Measurements from ENCODE around the gene RGS10.
"Not testable (repeated sequence)": the region's sequence is repeated elsewhere in the genome, so short reads cannot be mapped to it uniquely, and the experiment has no call there.

RGS10 gene

DNA sequence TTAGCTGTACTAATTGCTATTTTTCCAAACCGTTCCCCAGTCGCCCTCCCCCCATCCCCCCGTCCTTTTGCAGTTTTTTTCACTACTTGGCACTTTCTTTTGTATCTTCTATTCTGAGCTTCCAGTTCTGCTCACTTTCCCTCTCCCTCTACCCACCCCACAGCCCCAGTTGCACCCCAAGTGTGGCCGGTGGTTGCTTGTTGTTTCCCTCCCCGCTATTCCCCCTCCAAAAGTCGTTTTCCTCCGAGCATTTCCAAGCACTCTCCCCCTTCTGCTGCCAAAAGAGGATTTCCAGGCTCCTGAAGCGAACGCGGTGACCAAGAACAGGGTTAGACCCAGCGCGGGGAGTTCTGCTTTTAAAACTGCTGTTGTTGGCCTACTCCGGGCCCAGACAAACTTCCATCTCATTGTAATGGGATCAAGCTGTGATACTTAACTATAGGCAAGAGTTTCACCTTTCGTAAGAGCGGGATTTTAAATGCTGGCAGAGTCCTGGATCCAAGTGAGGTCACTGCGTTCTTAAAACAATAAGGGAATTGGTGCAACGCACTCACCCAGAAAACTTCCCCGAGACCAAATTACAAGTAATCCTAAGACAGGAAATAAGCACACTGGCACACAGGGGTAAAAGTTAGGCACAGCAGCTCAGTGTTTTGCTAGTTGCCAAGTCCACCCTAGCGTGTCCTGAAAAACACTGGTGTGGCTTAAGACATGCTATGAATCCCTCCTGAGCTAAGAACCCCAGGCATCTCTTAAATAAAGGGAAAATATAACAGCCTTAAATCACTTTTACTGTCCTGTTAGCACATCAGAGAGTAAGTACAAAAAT is 1.5 kb upstream of the RGS10 start:
- Histone ChIP-seq H3K4me1 (ENCODE audit: insufficient read depth, low read length) (no peaks in the 10 kb centered on the region), H3K36me3 (ENCODE audit: insufficient read depth, low read length) (no peaks in the 10 kb centered on the region), H3K9ac (ENCODE audit: low read depth, low read length) (peak overlapping the region; percentile 78; the same call in 1 of the 2 replicates), H3K9me3 (ENCODE audit: control insufficient read depth, insufficient read depth, low read length) (no peaks in the 10 kb centered on the region)

DNA sequence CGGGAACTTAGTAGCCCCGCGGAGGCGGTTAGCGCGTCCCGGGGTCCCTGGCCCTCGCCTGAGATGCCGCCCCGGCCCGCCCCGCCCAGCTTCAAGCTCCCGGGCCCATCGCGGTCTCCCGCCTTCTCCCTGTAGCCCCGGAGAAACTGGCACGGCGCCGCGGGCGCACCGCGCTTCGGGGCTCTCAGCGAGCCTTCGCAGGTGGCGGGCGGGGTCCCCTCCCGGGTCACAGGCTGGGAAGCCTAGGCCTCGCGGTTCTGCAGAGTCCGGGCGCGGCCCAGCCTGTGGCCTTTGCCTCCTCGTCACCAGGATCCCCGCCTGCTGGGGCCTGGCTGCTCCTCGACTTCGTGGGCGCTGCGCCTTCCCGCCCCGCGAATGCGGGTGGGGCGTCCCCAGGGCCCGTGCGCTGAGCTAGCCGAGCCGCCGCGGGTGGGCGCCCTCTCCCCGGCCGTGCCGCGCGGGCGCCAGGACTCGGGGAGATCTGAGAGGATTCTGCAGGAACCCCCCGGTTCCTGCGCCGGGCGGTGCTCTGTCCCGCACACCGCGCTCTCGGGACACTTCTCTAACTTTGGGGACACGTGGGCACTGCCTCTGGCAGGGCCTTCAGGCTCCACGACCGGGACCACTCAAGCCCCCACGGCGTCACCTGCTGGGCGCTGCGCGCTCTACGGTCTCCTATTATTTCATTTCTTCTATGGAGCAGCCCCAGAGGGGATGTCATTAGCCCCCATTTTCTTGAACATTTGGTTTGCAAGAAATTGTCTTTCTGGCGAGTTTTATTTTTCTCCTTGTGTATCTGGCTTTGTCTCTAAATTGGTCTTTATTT is 682 bp upstream of the RGS10 start:
- H3K36me3 ChIP-seq (ENCODE audit: insufficient read depth, low read length): no peaks in the 10 kb centered on the region
- H3K9ac ChIP-seq (ENCODE audit: low read depth, low read length): peak overlapping the region; percentile 78
- peaks cover 8% of the 10 kb centered on the region; the same call in 1 of the 2 replicates for H3K4me1 ChIP-seq (ENCODE audit: insufficient read depth, low read length)
- no peaks in the 10 kb centered on the region for H3K9me3 ChIP-seq (ENCODE audit: control insufficient read depth, insufficient read depth, low read length)

DNA sequence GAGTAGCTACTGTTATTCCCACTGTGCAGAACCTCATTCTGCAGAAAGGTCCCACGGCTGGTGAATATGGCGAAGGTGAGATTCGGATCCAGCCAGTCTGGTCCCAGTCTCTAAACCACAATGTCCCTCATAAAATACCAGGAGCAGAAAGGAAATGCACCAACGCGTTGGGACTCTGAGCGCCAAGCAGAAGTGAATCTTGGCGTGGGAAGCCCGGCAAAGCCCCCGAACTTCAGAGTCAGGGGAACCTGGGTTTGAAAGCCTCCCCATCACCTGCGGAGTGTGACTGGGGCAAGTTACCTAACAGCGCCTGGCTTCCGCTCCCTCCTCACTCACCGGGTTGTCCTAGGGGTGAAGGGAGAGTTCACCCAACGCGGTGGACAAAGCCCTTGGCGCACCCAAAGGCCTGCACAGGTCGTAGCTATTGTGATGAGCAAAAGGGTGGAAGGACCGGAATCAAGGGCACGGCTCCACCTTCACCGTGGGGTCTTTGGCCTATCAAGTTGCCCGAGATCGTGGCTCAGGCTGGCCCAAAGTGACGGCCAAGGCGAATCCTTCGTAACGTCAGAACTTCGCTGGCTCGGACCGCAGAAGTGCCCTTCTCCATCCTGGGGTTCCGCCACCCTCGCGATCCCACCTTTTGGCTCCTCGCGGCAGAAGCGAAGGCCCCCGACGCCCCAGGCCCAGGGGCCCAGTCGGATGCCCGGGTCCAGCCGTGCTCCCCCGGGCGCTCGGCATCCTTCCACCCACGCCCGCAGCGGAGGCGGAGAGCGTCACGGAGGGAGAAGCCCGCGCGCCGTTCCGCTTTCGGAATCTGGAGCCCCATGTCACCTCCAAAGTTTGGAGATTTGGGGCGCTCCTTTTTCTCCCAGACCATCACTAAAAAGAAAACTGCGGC is 811 bp downstream of the RGS10 start:
- H3K36me3 ChIP-seq (ENCODE audit: insufficient read depth, low read length): no peaks in the 10 kb centered on the region
- H3K9me3 ChIP-seq (ENCODE audit: control insufficient read depth, insufficient read depth, low read length): no peaks in the 10 kb centered on the region
- peaks cover 15% of the 10 kb centered on the region for H3K4me1 ChIP-seq (ENCODE audit: insufficient read depth, low read length)
- peak overlapping the region; percentile 78 for H3K9ac ChIP-seq (ENCODE audit: low read depth, low read length)

DNA sequence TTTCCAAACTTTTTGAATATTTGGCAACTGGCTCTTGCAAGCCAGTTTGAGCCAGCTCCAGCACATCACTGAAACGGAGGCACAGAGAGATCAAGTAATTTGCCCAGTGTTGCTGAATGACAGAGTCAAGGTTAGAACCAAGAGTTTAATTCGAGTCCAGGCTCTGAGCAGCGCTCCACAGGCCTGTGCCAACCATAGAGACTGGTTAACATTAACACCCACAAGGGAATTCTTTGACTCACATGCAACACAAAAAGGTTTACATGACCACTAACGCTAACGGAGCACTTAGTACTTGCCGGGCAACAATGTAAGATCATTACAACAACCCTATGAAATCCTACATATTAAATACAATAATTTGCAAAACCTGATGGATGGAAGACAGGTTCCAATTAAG is 1.5 kb downstream of the RGS10 start:
- Histone ChIP-seq H3K4me1 (ENCODE audit: insufficient read depth, low read length) (peaks cover 15% of the 10 kb centered on the region), H3K9ac (ENCODE audit: low read depth, low read length) (peak overlapping the region; percentile 78; the same call in 1 of the 2 replicates), H3K36me3 (ENCODE audit: insufficient read depth, low read length) (no peaks in the 10 kb centered on the region), H3K9me3 (ENCODE audit: control insufficient read depth, insufficient read depth, low read length) (no peaks in the 10 kb centered on the region)

DNA sequence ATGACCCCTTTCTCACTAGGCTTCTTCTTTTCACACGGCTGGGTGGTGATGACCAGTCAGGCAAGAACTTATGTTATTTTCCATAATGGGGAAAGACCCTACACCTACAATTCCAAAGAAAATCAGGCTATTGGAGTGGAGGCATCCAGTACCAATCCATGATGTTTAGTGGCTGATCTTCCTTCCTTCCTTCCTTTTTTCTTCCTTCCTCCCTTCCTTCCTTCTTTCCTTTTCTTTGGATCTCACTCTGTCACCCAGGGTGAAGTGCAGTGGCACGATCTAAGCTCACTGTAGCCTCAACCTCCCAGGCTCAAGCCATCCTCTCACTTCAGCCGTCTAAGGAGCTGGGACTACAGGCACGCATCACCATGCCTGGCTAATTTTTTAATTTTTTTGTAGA is 2.5 kb downstream of the RGS10 start:
- H3K9me3 ChIP-seq (ENCODE audit: control insufficient read depth, insufficient read depth, low read length): no peaks in the 10 kb centered on the region
- peaks cover 15% of the 10 kb centered on the region for H3K4me1 ChIP-seq (ENCODE audit: insufficient read depth, low read length)
- no peaks in the 10 kb centered on the region for H3K36me3 ChIP-seq (ENCODE audit: insufficient read depth, low read length)
- H3K9ac ChIP-seq (ENCODE audit: low read depth, low read length): no peak overlapping the region

DNA sequence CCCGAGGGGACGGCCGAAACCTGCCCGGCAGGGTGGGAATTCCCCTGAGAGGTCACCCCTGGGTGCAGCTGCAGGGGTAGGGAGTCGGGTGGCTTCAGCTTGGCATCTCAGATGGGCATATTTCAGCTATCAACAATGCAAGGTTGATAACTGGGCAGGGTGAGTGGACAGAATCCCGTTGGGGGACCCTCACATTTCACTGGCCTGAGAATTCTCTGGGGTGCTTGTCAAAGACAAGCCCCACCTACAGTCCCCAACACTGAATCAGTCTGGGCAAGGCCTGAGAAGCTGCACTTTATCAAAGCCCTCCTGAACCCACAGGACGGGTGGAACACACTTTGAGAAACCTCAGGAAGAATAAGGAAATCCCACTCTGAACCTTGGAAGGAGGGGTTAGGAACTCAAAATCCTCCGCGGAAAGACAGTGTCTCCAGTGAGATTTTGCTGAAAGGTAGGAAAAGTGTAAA is 3.1 kb downstream of the RGS10 start:
- Histone ChIP-seq H3K9ac (ENCODE audit: low read depth, low read length) (no peak overlapping the region), H3K9me3 (ENCODE audit: control insufficient read depth, insufficient read depth, low read length) (no peaks in the 10 kb centered on the region), H3K4me1 (ENCODE audit: insufficient read depth, low read length) (peaks cover 15% of the 10 kb centered on the region), H3K36me3 (ENCODE audit: insufficient read depth, low read length) (no peaks in the 10 kb centered on the region)

DNA sequence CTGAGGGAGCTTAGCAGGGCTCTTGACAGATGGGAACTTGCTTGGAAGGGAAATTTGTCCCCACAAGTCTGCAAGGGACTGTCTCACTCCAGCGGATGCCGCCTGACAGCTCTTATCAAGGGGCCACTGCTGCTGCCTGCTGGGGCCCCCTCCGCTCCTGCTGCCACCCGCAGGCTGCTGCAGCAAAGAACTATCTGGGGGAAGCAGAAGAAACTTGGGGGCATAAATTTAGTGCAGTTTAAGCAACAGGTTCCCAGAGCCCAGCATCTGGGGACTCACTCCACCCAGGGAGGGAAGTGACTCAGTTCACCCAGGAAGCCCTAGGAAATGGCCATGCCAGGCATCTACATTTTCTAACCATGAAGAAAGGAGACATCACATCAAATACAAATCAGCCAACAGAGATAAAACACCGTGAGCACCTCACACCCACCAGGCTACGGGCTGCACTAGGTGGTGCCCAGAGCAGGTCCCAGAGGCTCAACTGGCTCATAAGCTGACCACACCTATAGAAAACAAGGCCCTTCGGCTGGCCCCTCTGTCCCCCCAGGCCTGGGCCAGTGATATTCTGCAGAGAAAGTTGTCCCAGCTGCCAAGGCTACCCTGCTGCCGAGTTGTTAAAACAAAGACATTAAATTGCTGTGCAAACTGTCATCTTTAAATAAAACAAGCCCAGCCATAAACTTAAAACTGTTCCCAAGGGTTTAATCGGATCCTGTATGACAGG is 3.7 kb downstream of the RGS10 start:
- Histone ChIP-seq H3K9ac (ENCODE audit: low read depth, low read length) (no peak overlapping the region), H3K36me3 (ENCODE audit: insufficient read depth, low read length) (no peaks in the 10 kb centered on the region), H3K9me3 (ENCODE audit: control insufficient read depth, insufficient read depth, low read length) (no peaks in the 10 kb centered on the region), H3K4me1 (ENCODE audit: insufficient read depth, low read length) (peaks cover 15% of the 10 kb centered on the region)

DNA sequence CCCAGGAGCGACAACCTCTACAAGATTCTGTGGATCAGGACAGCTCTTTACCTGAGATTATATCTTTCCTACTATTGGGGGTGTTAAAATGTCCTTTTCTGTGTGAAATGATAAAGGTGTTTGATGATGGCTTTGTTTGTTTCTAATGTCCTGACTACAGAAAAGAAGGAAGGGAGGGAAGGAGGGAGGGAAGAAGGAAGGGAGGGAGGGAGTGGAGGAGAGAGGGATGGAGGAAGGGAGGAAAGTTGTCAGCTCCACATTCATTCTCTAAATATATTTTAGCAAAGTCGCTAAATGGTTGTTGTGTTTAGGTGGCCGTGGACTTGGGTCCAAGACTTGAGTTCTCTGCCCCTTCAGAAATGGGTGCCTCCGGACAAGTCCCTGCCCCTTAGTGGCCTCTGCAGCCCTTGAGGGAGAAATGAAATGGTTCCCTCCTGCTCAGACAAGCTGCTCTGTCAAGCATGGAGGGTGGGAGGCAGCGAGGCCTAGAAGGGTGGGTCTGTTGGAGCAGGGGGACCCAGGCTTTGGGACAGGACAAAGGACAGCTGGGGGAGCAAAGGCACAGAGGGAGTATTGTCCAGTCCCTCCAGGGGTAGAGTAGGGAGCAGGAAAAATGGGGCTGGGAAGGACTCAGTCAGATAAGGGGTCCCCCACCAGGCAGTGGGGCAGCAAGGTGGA is 4.4 kb downstream of the RGS10 start:
- Histone ChIP-seq H3K9ac (ENCODE audit: low read depth, low read length) (no peak overlapping the region), H3K36me3 (ENCODE audit: insufficient read depth, low read length) (no peaks in the 10 kb centered on the region), H3K4me1 (ENCODE audit: insufficient read depth, low read length) (peaks cover 15% of the 10 kb centered on the region), H3K9me3 (ENCODE audit: control insufficient read depth, insufficient read depth, low read length) (no peaks in the 10 kb centered on the region)

DNA sequence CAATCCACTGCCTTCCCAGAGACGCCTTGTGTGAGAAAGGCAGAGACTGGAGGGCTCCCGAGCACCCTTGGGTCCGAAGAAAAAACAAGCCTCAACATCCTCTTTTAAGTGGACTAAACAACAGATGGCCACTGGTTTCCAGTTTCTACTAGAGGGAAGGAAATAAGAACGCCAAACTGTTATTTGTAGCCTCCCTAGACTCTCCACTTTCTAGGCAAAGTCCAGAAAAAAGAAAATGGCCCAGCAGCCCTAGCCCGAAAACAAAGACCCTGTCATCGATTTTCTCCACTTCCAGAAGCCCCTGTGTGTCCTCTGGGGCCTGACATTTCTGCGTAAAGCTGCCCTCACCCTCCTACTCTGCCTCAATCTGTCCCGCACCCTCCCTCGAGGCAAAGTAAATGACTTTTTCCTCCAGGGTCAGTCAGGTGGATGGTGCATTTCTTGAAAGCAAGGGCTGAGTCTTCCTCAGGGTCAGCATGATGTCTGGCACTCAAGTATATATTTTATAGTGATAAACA is 6.0 kb downstream of the RGS10 start:
- H3K9ac ChIP-seq (ENCODE audit: low read depth, low read length): no peak overlapping the region
- peaks cover 15% of the 10 kb centered on the region for H3K4me1 ChIP-seq (ENCODE audit: insufficient read depth, low read length)
- no peaks in the 10 kb centered on the region for H3K9me3 ChIP-seq (ENCODE audit: control insufficient read depth, insufficient read depth, low read length)
- H3K36me3 ChIP-seq (ENCODE audit: insufficient read depth, low read length): no peaks in the 10 kb centered on the region

DNA sequence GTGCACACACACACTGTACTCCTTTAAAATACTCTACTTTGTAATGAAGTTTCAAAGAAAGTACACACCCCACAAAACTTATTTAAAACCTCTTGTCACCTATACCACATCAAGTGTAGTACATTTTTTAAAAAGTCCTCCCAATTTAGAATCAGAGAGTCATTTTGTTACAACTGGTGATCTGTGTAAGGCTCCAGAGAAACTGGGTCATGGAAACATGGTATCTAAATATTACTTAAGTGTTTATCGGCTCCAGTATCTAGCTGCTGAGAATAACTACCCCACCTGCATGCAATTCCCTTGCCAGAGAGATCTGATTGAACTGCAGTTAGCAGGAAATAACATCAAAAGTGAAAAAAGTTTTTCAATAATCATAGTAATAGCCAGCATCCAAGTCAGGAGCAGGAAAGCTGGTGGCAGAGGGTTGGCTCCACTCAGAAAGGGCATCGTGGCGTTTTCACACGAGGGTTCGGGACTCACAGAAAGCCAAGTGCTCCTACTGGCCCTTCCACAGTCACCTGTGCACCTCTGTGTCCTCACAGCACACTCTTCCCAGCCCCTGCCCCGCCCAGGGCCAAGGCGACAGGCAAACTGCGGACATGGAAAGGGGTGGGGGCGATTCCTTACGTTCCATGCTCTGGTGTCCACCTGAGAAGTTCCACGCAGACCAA is 6.5 kb downstream of the RGS10 start:
- Histone ChIP-seq H3K9ac (ENCODE audit: low read depth, low read length) (no peak overlapping the region), H3K36me3 (ENCODE audit: insufficient read depth, low read length) (no peaks in the 10 kb centered on the region), H3K4me1 (ENCODE audit: insufficient read depth, low read length) (peaks cover 15% of the 10 kb centered on the region), H3K9me3 (ENCODE audit: control insufficient read depth, insufficient read depth, low read length) (no peaks in the 10 kb centered on the region)

DNA sequence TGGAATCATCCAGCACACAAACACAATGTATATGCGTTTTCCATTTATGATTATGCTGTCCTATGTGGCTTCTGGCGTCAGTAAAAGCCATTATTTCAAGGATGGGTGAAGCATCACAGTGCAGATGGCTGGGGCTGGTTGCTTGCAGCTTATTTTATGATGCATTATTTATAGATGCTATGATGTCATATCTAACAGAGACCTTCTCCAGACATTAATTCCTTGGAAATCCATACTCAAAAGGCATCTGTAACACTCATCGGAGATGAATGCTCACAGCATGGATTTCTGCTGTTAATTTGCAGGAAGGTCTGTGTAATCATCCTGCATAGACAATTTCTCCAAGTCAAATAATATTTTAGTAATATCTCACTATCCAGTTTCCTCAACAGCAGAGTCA is 7.2 kb downstream of the RGS10 start:
- no peak overlapping the region for H3K9ac ChIP-seq (ENCODE audit: low read depth, low read length)
- no peaks in the 10 kb centered on the region for H3K9me3 ChIP-seq (ENCODE audit: control insufficient read depth, insufficient read depth, low read length)
- H3K4me1 ChIP-seq (ENCODE audit: insufficient read depth, low read length): peaks cover 15% of the 10 kb centered on the region
- no peaks in the 10 kb centered on the region for H3K36me3 ChIP-seq (ENCODE audit: insufficient read depth, low read length)

DNA sequence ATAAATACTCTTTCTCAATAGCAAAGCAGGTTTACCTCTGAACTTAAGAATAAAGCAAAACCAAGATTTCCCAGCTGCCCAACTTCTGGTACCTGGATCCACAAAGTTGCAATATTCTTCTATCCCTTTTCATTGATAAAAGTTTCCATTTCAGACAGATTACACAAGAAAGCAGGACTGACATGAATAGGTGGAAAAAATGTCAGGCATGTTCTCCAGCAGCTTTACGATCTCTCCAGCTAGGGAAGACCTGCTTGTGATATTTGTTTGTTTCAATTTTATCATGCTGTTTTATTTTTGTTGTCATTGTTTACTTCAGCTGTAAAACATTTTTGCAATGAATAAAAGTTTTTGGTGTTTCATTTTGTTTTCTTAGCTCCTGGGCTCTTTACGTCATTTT is 9.0 kb downstream of the RGS10 start:
- Histone ChIP-seq H3K4me1 (ENCODE audit: insufficient read depth, low read length) (peaks cover 10% of the 10 kb centered on the region), H3K9me3 (ENCODE audit: control insufficient read depth, insufficient read depth, low read length) (no peaks in the 10 kb centered on the region), H3K9ac (ENCODE audit: low read depth, low read length) (no peak overlapping the region), H3K36me3 (ENCODE audit: insufficient read depth, low read length) (no peaks in the 10 kb centered on the region)

DNA sequence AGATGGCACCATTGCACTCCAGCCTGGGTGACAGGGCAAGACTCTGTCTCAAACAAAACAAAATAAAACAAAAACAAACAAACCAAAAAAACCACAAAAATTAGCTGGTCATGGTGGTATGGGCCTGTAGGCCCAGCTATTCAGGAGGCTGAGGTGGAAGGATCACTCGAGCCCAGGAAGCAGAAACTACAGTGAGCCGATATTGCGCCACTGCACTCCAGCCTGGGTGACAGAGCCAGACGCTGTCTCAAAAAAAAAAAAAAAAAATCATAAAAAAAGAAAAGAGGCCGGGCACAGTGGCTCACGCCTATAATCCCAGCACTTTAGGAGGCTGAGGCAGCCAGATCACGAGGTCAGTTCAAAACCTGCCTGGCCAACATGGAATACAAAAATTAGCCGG is 9.7 kb downstream of the RGS10 start:
- H3K4me1 ChIP-seq (ENCODE audit: insufficient read depth, low read length); H3K9me3 ChIP-seq (ENCODE audit: control insufficient read depth, insufficient read depth, low read length); H3K36me3 ChIP-seq (ENCODE audit: insufficient read depth, low read length); H3K9ac ChIP-seq (ENCODE audit: low read depth, low read length): not testable (repeated sequence)

All from ES-I3 (cell line).